ENCODE data around the gene PCCA.

Gene PCCA

DNA sequence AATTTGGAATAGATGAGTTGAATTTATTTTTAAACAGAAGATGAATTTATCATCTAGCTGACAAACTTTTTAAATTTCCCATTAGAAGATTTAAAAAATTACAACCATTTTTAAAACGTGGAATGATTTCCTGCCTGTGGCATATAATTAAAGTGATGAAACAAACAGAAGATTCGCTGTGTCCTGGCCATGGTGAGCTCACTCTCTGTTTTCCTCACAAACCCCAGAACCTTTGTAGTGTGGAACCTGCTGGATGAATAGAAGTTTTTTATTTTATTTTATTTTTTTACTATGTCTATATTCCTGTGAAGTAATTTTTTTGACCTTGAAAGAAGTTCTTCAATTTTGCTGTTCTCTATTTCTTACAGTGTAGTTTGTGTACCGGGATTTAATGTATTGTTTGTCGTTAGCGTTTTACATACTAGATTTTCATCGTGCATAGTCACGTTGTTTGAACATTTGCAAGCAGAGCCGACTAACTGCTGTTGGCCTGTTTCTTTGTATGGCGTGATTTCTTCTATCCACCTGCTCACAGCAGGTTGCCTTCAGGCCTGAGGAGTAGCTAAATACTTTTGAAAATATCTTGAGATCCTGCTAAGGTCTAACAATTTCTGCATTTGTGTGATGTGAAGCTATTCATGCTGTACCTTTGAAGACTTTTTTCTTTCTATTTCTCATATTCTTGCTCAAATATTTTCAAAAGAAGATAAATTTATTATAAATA is 350.5 kb downstream of the PCCA start:
- no peak for DNase-seq

DNA sequence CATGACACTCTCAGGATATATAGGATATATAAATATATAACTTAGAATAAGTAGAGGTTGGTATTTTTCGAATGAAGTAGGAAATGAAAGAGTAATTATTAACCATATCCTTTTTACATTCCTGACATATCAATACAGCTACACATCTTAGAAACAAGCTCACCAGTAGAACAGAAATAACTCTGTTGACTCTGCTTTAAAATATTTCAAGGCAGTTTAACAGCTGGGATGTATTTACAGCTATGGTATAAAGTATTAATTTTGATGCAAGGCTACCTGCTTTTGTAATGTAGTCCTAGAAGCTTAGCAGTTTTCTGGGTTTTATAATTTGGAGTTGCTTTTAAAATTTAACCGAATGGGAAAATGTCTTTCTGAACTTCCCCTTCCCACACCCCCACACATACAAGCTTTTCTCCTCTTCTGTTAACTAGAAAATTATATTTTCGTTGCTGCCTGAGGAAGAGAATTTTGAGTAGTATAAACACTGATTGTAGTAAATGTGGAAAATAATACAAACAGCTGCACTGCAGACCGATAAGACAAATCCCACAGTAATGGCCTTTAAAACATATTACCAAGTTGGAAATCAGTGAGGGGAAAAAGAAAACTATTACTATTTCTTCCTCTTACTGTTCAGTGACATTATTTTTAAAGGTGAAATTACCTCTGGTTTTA is 352.0 kb downstream of the PCCA start:
- DNase-seq = no peak

DNA sequence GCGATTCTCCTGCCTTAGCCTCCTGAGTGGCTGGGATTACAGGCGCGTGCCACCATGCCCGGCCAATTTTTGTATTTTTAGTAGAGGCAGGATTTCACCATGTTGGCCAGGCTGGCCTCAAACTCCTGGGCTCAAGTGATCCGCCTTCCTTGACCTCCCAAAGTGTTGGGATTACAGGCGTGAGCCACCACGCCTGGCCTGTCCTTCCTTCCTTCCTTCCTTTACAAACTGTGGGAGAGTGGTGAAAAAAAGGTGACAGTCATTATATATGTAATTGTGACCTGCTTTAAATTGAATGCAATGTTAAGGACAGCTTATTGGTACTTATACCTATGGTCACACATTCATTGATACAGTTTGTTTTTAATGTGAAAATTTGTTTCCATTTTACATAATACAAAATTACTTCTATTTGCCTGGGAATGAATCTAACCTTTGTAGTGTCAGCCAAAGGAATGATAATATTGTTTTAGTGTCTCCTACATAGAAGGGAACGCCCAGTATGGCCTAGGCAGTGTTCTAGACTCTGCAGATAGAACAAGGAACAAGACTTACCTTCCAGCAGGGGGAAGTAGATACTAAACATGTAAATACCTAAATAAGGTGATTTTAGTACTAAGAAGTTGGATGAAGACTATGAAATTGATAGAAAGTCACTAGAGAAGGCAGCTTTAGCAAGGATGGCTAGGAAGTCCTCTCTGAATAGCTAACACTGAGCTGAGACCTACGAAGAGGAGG is 353.4 kb downstream of the PCCA start:
- DNase-seq = no peak

DNA sequence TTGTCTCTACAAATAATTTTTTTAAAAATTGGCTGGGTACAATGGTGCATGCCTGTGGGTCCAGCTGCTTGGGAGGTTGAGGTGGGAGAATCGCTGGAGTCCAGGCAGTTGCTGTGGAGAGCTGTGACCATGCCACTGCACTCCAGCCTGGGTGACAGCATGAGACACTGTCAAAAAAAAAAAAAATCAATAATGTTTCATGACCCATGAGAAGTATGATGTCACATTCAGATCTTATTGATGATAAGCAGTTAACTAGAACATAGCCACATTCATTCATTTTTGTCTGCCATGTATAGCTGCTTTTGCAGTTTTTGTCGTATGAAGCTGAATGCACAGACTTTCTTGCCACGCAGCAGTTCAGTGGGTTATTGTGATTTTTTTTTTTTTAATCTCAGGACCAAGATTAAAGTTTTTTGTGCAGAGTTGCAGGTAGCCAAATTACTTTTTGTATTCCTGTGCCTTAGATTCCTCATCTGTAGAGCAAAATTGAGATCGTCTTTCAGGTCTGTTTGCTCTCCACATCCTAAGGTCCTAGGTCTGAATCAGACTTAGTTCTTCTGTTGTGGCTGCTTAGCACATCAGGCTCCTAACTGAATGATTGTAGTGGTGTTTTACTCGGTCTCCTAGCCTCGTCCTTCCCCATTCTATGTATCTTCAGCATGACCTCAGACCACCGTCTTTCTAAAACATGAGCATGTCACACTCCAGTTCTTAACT is 354.5 kb downstream of the PCCA start:
- no peak for DNase-seq

DNA sequence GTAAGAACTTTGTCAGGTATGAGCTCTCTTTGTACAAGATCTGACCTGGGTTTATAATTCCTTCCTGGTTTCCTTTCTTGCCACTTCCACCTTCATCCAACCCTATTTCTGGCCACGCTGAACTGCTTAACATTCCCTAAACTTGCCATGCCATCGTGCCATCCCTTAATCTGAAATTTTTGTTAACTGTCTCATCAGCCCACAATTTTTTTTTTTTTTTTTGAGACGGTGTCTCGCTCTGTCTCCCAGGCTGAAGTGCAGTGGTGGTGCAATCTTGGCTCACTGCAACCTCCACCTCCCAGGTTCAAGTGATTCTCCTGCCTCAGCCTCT is 355.1 kb downstream of the PCCA start:
- no peak for DNase-seq

DNA sequence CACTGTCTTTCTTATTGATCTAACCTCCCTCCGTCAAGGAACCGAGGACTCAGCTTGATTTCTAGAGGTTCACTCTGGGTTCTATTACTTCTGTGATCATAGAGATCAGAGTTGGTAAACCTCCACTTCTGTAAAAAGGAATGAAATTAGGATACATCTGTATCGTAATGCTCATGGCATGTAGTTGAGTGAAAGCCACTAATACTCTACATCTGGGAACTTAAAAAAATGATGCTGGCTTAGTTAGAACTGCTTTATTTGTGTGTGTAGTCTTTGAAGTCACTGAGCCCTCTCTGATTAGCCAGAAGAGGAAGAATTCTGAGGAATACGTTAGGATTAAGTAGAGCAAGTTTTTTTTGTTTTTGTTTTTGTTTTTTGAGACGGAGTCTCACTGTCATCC is 358.9 kb downstream of the PCCA start:
- DNase-seq = no peak

DNA sequence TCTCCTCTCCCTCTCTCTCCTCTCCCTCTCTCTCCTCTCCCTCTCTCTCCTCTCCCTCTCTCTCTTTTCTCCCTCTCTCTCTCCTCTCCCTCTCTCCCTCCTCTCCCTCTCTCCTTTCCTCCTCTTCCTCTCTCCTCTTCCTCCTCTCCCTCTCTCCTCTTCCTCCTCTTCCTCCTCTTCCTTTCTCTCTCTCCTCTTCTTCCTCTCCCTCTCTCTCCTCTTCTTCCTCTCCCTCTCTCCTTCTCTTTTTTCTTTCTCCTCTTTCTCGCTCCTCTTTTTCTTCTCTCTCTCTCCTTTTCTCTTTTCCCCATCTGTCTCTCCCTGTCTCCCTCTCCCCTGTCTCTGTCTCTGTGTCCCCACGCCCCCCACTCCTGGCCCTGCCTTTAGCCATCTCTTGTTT is 363.0 kb downstream of the PCCA start:
- DNase-seq = no peak

DNA sequence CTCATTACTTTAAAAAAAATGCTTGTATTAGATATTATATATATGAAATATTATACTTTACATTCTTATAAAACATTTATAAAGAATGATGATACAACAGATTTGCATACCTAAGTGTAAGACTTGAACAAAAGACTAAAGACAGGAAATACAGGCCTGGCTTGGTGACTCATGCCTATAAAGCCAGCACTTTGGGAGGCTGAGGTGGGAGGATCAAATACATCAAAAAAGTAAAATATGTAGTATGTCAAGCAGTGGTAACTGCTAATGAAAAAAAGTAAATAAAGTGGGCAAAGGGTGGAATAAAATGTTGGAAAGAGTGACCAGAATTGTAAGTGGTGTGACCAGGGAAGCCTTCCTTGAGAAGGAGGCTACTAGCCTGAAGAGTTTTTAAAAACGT is 366.0 kb downstream of the PCCA start:
- no peak for DNase-seq

DNA sequence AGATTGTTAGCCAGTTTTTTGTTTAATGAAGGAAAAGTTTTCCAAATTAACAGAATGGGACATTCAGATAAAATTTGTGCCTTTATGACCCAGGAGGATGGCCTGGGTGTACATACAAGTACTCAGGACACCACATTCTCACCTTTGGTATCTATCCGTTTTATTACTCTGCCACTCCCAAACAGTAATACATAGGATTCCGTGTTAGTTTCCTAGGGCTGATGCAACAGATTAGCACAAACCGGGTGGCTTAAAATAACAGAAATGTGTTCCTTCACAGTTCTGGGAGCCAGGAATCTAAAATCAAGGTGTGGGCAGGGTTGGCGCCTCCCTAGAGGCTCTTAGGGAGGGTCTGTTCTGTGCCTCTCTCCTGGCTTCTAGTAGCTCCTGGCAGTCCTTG is 369.8 kb downstream of the PCCA start:
- DNase-seq = no peak

DNA sequence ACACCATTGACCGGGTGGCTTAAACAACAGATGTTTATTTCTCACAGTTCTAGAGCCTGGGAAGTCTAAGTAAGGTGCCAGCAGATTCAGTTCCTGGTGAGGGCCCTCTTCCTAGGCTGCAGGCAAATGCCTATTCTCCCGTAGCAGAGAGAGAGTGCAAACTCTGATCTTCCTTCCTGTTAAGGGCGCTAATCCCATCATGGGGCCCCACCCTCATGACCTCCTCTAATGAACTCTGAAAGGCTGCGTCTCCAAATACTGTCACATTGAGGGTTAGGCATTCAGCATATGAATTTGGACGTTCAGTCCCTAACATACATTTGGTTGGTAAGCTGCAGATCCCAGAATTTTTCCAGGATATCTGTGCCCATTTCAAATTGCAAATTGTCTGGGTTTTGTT is 370.9 kb downstream of the PCCA start:
- no peak for DNase-seq

DNA sequence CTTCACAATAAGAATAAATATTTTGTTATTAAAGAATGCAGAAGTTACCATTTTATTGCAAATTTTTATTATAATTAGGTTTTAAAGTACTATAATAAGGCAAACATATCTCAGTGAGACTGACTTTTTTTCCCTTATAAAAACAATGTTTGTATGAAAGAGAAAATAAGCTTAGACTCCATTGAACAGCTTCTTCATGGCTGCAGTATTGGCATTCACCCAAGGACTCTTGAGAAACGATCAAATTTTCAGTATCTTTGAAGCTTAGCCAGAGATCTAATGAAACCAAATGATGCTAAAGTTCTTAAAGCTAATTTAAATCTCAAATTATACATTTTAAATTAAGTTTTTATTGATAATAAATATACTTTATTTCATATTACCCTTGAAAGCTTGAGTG is 371.4 kb downstream of the PCCA start:
- DNase-seq = no peak

DNA sequence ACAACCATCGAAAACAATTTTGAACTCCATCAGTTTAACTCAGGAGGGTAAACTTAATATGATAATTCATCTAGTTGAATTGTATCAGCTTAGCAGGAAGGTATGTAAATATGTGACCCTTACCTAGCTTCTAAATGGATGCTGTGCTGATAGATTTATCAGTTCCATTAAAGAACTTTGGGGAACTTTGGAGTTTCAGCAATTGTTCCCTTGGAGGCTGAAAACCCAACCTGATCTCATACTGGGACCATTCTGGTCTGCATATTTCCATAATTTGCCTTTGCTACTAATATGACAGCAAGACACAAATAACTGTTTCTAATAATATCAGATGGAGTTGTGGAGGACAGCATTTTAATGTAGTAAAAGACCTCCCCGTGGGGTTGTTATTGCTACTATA is 371.9 kb downstream of the PCCA start:
- no peak for DNase-seq

DNA sequence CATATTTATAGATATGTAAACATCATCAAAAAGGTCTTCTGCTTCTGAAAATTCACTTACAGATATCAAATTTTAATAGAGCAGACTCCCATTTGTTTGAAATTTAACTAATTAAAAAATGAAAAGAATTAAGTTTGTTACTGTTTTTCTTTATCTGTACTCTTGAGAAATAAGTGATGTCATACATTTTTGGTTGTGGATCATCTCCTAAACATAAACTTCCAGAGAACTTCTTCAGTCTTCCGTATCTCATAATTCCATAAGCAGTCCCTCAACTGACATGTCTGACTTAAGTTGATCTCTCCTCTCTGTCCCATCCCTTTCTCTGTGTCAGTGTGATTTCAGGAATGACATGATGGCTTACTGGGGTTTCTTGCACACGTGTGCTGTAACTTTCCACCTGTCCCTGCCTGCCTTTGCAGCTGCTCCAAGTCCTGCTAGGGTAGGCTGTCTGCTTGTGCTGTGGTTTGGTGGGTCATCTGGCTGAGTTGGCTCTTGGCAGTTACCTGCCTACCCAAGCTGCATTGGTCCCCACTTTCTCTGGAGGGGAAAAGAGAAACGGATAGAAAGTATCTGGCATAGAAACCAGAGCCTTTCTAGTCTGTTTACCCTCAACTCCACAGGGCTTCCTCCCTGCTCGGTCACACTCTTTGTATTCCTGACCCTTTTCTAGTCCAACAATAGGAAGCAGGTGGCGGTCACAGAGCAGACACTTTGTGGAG is 372.6 kb downstream of the PCCA start:
- no peak for DNase-seq

DNA sequence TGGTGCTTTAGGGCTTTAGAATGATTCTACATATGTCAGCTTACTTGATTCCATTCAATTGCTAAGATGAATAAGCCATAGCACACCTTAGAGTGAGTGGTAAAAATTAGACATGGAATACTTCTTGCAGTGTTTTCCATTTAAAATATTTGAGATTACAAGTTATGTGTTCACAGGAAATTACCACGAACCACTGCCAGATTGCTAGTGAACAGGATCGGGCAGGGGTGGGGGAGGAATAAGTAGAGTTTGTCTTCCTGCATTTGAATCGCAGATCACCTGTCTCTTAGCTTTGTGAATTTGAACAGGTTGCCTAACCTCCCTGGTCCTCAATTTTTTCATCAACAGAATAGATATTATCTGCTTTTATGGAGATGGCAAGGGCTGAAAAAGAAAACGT is 375.1 kb downstream of the PCCA start:
- DNase-seq = no peak

DNA sequence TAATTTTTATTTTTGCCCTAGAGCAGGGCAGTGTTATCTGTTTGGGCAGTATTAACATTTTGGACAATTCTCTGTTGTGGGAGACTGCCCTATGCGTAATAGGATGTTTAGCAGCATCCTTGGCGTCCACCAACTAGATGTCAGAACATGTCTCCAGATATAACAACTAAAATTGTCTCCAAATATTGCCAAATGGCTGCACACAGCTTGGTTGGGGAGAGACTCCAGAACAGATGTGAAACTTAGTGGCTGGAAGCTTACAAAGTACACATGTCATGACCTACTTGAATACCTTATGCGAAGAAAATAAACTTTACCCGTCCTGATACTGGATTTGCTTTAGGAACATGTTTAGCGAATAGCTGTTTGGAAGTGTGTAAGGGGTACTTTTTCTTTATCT is 376.7 kb downstream of the PCCA start:
- DNase-seq = no peak

DNA sequence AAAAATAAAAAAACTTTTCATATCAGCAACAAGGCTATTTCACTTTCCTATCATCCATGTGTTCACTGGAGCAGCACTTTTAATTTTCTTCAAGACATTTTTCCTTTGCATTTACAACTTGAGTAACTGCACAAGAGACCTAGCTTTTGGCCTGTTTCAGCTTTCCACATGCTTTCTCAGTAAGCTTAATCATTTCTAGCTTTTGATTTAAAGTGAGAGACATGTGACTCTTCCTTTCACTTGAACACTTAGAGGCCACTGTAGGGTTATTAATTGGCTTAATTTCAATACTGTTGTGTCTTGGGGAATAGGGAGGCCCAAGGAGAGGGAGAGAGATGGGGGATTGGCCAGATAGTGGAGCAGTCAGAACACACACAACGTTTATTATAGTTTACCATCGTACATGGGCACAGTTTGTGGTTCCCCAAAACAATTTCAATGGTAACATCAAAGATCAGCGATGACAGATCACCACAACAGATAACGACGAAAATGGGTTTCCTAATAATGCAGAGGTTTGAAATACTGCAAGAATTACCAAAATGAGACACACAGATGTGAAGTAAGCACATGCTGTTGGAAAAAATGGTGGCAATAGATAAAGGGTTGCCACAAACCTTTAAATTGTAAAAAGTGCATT is 382.1 kb downstream of the PCCA start:
- no peak for DNase-seq

DNA sequence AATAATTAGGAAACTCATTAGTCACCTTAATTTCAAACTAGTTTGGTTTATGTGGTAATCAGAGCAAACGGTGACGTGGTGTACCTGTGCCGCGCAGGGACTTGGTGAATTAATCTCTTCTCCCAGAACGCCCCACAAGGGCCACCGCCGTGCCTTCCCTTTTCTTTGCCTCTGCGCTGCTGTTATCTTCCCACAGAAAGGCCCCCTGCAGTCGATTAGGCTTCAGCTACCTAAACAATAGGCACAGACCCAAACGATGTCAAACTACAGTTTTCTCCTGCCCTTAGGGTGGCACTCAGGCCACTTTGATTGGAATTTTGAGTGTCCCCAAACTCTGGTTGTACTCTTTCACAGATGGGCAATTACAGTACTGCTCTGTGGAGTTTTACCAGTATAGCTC is 384.2 kb downstream of the PCCA start:
- no peak for DNase-seq

DNA sequence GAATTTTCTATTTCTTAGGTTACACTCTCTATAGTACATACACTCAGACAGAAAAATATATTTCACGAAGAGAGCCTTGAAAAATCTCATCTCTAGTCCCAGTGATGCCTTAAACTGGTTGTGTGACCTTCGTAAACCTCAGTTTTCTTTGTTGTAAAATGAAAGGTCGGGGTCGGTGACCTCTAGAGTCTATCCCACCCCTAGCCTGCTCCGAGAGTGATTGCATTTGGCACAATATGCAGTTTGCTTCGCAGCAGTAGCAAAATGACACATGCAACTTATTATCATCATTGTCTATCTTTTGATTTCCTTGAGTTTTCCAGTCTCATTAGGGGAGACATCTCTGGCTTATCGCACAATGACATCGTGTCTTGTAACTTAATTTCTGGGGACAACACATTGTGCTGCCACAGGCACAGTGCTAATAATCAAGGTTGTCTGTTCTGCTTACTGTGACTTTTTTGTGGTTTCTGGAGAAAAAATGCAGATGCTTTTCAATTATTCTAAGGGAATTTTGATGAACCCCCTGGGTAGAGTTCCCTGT is 384.7 kb downstream of the PCCA start:
- no peak for DNase-seq

DNA sequence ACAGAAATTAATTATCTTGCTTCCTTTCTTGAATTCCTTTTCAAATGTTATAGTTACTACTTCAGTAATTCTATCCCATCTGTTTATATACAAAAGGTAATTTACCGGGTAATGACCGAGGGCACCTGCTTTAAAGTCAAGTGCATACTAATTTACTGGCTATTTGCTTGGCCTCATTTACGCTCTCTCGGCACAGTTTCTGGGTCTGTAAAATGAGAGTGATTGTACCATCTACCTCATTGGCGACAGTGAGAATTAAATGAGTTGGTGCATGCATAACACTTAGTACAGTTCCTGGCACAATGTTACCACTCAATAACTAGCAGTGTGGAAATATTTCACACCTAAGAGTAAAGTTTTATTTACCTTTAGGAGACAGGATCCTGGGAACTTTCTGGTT is 388.1 kb downstream of the PCCA start:
- DNase-seq = no peak

DNA sequence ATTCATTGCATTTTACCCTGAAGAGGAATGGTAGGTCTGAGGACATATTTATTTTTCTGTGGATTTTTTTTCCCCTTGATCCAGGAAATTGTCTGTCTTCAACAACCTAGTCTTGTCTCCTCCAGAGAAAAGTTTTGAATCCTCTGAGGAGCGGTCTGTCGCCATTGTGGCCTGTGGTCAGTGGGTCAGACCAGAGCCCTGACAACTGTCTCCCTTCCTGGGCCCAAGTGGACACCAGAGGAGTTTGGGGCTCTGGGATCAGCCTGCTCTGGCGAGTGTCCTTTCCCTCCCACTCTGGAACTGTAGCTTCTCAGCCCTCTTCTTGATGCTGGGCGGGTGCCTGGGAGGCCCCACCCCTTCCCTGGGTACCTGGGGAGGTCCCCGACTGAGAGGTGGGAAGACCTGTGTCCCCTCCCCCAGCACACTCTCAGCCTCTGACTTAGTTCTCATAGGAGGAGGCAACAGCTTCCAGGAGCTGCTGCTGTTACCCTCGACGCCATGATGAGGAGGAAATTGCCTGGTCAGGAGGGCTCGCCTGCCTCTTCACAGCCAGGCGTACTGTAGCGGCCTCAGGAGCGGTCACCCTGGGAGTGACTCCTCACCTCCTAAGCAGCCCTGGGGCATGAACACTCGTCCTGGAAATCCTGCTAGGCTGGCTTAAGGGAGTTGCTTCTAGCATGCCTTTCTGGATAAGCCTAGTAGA is 389.4 kb downstream of the PCCA start:
- no peak for DNase-seq

DNA sequence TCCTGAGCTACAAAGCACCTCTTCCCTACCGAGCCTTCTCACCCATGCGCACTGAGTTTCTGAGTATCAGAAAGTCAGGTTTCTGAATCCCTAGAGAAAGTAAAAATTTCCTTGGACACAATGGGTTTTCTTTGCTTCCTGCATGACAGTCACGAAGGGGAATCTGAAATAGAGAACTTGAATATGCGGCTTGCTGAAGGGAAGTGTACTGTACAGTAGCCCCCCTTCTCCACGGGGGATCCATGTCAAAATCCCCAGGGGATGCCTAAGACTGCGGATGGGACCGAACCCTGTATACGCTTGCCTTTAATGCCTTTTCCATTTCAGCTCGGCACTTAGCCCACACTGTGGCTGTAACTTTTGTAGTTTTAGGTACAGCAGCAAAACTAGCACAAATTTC is 391.8 kb downstream of the PCCA start:
- DNase-seq = no peak

DNA sequence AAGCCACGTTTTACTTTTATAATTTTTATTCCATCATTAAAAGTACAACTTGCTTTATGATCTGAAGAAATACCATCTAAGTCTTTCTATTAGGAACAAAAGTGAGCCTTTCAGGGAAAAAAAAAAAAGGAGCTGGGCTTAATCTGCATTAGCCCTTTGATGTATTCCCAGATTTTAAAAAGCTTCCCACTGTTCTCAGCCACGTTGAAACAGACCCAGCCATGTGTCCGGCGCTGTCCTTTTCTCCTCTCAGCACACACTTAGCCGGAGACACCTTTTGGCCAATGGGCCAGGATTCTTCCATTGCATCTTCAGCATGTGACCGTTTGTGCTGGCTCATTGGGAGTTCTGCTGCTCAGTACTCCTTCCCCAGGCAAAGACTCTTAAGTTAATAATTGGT is 394.2 kb downstream of the PCCA start:
- DNase-seq = no peak
